ENCODE measurements around the gene APOBEC3G.

DNA sequence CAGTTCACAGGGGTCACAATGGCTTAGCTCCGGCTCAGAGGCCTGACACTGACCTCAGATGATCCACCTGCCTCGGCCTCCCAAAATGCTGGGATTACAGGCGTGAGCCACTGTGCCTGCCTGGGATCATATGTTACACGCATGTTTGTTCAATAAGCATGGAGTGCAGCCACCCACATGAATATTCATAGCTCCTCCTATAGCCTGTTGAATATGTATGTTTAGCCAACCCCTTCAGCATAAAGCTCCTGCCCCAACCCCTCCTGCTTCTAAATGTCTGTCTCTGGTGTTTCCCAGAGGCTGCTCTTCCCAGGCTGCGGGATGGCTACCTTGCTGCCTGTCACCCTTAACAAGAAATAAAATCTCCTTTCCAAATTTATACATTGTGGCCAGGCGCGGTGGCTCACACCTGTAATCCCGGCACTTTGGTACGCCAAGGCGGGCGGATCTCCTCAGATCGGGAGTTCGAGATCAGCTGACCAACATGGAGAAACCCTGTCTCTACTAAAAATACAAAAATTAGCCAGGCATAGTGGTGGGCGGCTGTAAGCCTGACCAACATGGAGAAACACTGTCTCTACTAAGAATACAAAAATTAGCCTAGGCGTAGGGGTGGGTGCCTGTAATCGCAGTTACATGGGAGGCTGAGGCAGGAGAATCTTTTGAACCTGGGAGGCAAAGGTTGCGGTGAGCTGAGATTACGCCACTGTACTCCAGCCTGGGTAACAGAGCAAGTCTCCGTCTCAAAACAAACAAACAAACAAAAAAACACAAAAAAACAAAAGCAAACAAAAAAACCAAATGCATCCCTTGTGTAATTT, 37.6 kb upstream of the APOBEC3G start:
- TF ChIP-seq, protein P1, sequence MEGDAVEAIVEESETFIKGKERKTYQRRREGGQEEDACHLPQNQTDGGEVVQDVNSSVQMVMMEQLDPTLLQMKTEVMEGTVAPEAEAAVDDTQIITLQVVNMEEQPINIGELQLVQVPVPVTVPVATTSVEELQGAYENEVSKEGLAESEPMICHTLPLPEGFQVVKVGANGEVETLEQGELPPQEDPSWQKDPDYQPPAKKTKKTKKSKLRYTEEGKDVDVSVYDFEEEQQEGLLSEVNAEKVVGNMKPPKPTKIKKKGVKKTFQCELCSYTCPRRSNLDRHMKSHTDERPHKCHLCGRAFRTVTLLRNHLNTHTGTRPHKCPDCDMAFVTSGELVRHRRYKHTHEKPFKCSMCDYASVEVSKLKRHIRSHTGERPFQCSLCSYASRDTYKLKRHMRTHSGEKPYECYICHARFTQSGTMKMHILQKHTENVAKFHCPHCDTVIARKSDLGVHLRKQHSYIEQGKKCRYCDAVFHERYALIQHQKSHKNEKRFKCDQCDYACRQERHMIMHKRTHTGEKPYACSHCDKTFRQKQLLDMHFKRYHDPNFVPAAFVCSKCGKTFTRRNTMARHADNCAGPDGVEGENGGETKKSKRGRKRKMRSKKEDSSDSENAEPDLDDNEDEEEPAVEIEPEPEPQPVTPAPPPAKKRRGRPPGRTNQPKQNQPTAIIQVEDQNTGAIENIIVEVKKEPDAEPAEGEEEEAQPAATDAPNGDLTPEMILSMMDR (IDR thresholded peaks at IDR 0.05; ENCODE audit: borderline replicate concordance, extremely low read depth, low read length, poor library complexity, severe bottlenecking): no peak
- no peak for TF ChIP-seq EZH2 (IDR thresholded peaks at IDR 0.05; ENCODE audit: borderline replicate concordance, low read depth, low read length, severe bottlenecking)
